GM23338 (cell line): ENCODE data around the gene TNS4. TPM values are rescaled to one million over a fixed set of nuclear protein-coding genes. Genes with fewer than 3 reads are reported as not detected.

Source experiments
- ATAC-seq: fragments of 200-7000 bp; cut with Tn5 transposase; 3 replicates; pipeline ENCODE4 v1.9.1; 2020
- DNase-seq: peaks from one replicate; pipeline ENCODE4 v3.0.0-alpha.2; 2015; ENCODE audit warnings: low spot score
- H2AFZ ChIP-seq: fragments of 200-600 bp; sonication (generic); 2 replicates; pipeline ENCODE4 v1.8.0; 2016; ENCODE audit warnings: antibody characterized with exemption, mild to moderate bottlenecking, moderate library complexity
- H3F3A ChIP-seq: fragments of 200-600 bp; sonication (generic); replicated peaks from 2 replicates; pipeline ENCODE4 v1.8.0; 2017; ENCODE audit warnings: antibody characterized with exemption, mixed run types, low read depth
- H3K27ac ChIP-seq: fragments of 200-600 bp; sonication (generic); 2 replicates; pipeline ENCODE4 v1.6.1; 2016; ENCODE audit warnings: low read depth
- H3K27me3 ChIP-seq: fragments of 200-600 bp; sonication (generic); 2 replicates; pipeline ENCODE4 v1.8.0; 2016; ENCODE audit warnings: mild to moderate bottlenecking, mixed run types, moderate library complexity; ENCODE audit not compliant: insufficient read depth
- H3K36me3 ChIP-seq: fragments of 200-600 bp; sonication (generic); 2 replicates; pipeline ENCODE4 v1.8.0; 2016; ENCODE audit warnings: mild to moderate bottlenecking; ENCODE audit not compliant: insufficient read depth
- H3K4me1 ChIP-seq: fragments of 200-600 bp; sonication (generic); 2 replicates; pipeline ENCODE4 v1.8.0; 2016; ENCODE audit warnings: mild to moderate bottlenecking, moderate library complexity; ENCODE audit not compliant: insufficient read depth
- H3K4me2 ChIP-seq: fragments of 200-600 bp; sonication (generic); 2 replicates; pipeline ENCODE4 v1.7.1; 2017; ENCODE audit warnings: mixed run types
- H3K4me3 ChIP-seq: fragments of 200-600 bp; sonication (generic); 2 replicates; pipeline ENCODE4 v1.6.1; 2016; ENCODE audit warnings: mixed run types
- H3K79me2 ChIP-seq: fragments of 200-600 bp; sonication (generic); replicated peaks from 2 replicates; pipeline ENCODE4 v1.8.0; 2017; ENCODE audit warnings: mild to moderate bottlenecking; ENCODE audit not compliant: insufficient read depth
- H3K9me2 ChIP-seq: fragments of 200-600 bp; sonication (generic); 2 replicates; pipeline ENCODE4 v1.8.0; 2017; ENCODE audit not compliant: insufficient read depth
- H4K20me1 ChIP-seq: fragments of 200-600 bp; sonication (generic); replicated peaks from 2 replicates; pipeline ENCODE4 v1.8.0; 2017; ENCODE audit warnings: mild to moderate bottlenecking; ENCODE audit not compliant: insufficient read depth
- H3K27ac Mint-ChIP-seq: 2 replicates; pipeline ENCODE4 v1.8.0; 2020; ENCODE audit warnings: inconsistent platforms, mild to moderate bottlenecking, moderate library complexity, mixed read lengths
- H3K27me3 Mint-ChIP-seq: 3 replicates; pipeline ENCODE4 v1.8.0; 2022; ENCODE audit warnings: low read depth, mild to moderate bottlenecking, moderate library complexity, mixed read lengths, inconsistent platforms; ENCODE audit not compliant: insufficient read depth, poor library complexity
- H3K36me3 Mint-ChIP-seq: 3 replicates; pipeline ENCODE4 v1.8.0; 2021; ENCODE audit warnings: low read depth, mild to moderate bottlenecking, inconsistent platforms, moderate library complexity, mixed read lengths
- H3K4me1 Mint-ChIP-seq: 3 replicates; pipeline ENCODE4 v1.8.0; 2020; ENCODE audit warnings: mild to moderate bottlenecking, inconsistent platforms, mixed read lengths
- H3K4me3 Mint-ChIP-seq: 3 replicates; pipeline ENCODE4 v1.8.0; 2021; ENCODE audit warnings: moderate library complexity, mild to moderate bottlenecking, inconsistent platforms, mixed read lengths
- H3K9me3 Mint-ChIP-seq: 3 replicates; pipeline ENCODE4 v1.8.0; 2020; ENCODE audit warnings: moderate library complexity, mild to moderate bottlenecking, inconsistent platforms, mixed read lengths
- CREB1 ChIP-seq: fragments of 250-450 bp; sonication (Bioruptor Pico); IDR thresholded peaks from 2 replicates; pipeline ENCODE4 v1.5.0; 2020; ENCODE audit warnings: low read depth, mild to moderate bottlenecking, moderate library complexity
- EZH2 ChIP-seq: fragments of 200-600 bp; sonication (generic); IDR thresholded peaks from one replicate; pipeline ENCODE4 v1.8.0; 2017; ENCODE audit warnings: antibody characterized with exemption, mild to moderate bottlenecking, low read depth; ENCODE audit not compliant: unreplicated experiment
- EZH2phosphoT487 ChIP-seq: fragments of 200-600 bp; sonication (generic); IDR thresholded peaks from one replicate; pipeline ENCODE4 v1.8.1; 2018; ENCODE audit warnings: antibody characterized with exemption; ENCODE audit not compliant: unreplicated experiment
- JUNB ChIP-seq: IDR thresholded peaks from one replicate; pipeline ENCODE4 v1.6.1; 2016; ENCODE audit warnings: antibody characterized with exemption; ENCODE audit not compliant: unreplicated experiment
- NANOG ChIP-seq: IDR thresholded peaks from 2 replicates; pipeline ENCODE4 v1.6.1; 2016; ENCODE audit warnings: antibody characterized with exemption, borderline replicate concordance
- POLR2AphosphoS5 ChIP-seq: IDR thresholded peaks from 2 replicates; pipeline ENCODE4 v1.6.1; 2016; ENCODE audit warnings: antibody characterized with exemption, low read depth
- STAT1 ChIP-seq: IDR thresholded peaks from one replicate; pipeline ENCODE4 v1.6.1; 2016; ENCODE audit warnings: antibody characterized with exemption; ENCODE audit not compliant: unreplicated experiment
- ZNF114 ChIP-seq: fragments of 250-450 bp; sonication (Bioruptor Pico); IDR thresholded peaks from 2 replicates; pipeline ENCODE4 v1.5.0; 2020; ENCODE audit warnings: mild to moderate bottlenecking, moderate library complexity
- ZNF331 ChIP-seq: fragments of 250-450 bp; sonication (Bioruptor Pico); IDR thresholded peaks from 2 replicates; pipeline ENCODE4 v1.5.0; 2020; ENCODE audit warnings: low read depth, mild to moderate bottlenecking, moderate library complexity
- polyA plus RNA-seq: library from polyadenylated mRNA; unstranded; fragments of >200 nt; fragmentation: Nextera tagmentation; extraction: Ambion mirVana; gene quantifications from 2 replicates; pipeline ENCODE4 v1.2.1, GENCODE V29; 2016
- total RNA-seq: library from RNA; depleted of rRNA; stranded (reverse); fragments of >200 nt; shearing (Covaris generic); gene quantifications from 2 replicates; pipeline ENCODE4 v1.2.3, GENCODE V29; 2014
- TF ChIP-seq, protein P1 (sequence below): fragments of 250-450 bp; sonication (Bioruptor Pico); IDR thresholded peaks from 2 replicates; pipeline ENCODE4 v1.5.0; 2020; ENCODE audit warnings: mild to moderate bottlenecking, moderate library complexity
- TF ChIP-seq, protein P2 (sequence below): IDR thresholded peaks from one replicate; pipeline ENCODE4 v1.6.1; 2018; ENCODE audit warnings: antibody characterized with exemption; ENCODE audit not compliant: unreplicated experiment
- TF ChIP-seq, protein P3 (sequence below): IDR thresholded peaks from 2 replicates; pipeline ENCODE4 v1.6.1; 2016; ENCODE audit warnings: antibody characterized with exemption
- TF ChIP-seq, protein P4 (sequence below), 2 experiments: fragments of 200-600 bp in 1 of 2; sonication (generic) in 1 of 2; conservative IDR thresholded peaks; 2 replicates each; pipeline versions ENCODE4 v1.5.1 to v1.6.1; 2016 to 2017; ENCODE audit warnings: antibody characterized with exemption in 2 of 2, low read depth in 2 of 2, mild to moderate bottlenecking in 2 of 2, moderate library complexity in 1 of 2

The TNS4 gene
- total and polyA plus RNA-seq, 2 experiments from 2014 or later = 0.31 to 4.9 TPM

DNA sequence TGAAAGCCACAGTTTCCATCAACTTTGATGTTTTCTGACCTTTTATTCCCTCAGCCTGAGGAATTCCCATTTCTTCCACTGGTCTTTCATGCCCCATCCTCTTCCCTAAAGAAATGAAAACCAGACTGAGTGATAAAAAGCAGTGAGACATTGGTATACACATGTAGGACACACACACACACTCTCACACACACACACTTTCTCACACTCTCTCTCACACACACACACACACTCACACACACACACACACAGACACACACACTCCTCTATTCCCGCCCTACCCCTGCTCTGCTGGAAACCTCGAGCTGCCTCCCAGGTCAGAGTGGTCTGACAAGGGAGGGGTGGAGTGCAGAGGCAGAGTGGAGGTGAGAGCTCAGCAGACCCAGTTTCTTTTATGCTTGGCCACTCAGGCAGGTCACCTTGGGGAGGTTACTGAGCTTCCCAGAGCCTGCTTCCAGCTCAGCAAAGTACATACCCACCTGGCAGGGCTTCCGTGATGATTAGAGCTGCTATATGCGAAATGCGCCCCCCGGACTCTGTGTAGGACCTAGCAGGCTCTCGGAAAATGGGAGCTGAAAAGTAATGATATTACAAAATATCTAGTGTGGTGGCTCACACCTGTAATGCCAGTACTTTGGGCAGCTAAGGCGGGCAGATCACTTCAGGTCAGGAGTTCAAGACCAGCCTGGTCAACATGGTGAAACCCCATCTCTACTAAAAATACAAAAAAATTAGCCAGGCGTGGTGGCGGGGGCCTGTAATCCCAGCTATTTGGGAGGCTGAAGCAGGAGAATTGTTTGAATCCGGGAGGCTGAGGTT, 33.2 kb upstream of the TNS4 start:
- Histone ChIP-seq H2AFZ (no peak overlapping the region), H3K9me2 (no peaks in the 10 kb centered on the region), H3F3A (no peaks in the 10 kb centered on the region), H3K79me2 (no peaks in the 10 kb centered on the region), H4K20me1 (no peaks in the 10 kb centered on the region), H3K27ac (no peak overlapping the region), H3K4me3 (no peak overlapping the region), H3K27me3 (no peaks in the 10 kb centered on the region), H3K4me2 (no peak overlapping the region), H3K4me1 (peaks cover 4% of the 10 kb centered on the region; the same call in 1 of the 2 replicates), H3K36me3 (no peaks in the 10 kb centered on the region)
- no peak overlapping the region for H3K27ac Mint-ChIP-seq
- H3K9me3 Mint-ChIP-seq = no peaks in the 10 kb centered on the region; the same call in 1 of the 3 replicates
- TF ChIP-seq CREB1 = no peak
- no peak for TF ChIP-seq POLR2AphosphoS5
- TF ChIP-seq, protein P1, sequence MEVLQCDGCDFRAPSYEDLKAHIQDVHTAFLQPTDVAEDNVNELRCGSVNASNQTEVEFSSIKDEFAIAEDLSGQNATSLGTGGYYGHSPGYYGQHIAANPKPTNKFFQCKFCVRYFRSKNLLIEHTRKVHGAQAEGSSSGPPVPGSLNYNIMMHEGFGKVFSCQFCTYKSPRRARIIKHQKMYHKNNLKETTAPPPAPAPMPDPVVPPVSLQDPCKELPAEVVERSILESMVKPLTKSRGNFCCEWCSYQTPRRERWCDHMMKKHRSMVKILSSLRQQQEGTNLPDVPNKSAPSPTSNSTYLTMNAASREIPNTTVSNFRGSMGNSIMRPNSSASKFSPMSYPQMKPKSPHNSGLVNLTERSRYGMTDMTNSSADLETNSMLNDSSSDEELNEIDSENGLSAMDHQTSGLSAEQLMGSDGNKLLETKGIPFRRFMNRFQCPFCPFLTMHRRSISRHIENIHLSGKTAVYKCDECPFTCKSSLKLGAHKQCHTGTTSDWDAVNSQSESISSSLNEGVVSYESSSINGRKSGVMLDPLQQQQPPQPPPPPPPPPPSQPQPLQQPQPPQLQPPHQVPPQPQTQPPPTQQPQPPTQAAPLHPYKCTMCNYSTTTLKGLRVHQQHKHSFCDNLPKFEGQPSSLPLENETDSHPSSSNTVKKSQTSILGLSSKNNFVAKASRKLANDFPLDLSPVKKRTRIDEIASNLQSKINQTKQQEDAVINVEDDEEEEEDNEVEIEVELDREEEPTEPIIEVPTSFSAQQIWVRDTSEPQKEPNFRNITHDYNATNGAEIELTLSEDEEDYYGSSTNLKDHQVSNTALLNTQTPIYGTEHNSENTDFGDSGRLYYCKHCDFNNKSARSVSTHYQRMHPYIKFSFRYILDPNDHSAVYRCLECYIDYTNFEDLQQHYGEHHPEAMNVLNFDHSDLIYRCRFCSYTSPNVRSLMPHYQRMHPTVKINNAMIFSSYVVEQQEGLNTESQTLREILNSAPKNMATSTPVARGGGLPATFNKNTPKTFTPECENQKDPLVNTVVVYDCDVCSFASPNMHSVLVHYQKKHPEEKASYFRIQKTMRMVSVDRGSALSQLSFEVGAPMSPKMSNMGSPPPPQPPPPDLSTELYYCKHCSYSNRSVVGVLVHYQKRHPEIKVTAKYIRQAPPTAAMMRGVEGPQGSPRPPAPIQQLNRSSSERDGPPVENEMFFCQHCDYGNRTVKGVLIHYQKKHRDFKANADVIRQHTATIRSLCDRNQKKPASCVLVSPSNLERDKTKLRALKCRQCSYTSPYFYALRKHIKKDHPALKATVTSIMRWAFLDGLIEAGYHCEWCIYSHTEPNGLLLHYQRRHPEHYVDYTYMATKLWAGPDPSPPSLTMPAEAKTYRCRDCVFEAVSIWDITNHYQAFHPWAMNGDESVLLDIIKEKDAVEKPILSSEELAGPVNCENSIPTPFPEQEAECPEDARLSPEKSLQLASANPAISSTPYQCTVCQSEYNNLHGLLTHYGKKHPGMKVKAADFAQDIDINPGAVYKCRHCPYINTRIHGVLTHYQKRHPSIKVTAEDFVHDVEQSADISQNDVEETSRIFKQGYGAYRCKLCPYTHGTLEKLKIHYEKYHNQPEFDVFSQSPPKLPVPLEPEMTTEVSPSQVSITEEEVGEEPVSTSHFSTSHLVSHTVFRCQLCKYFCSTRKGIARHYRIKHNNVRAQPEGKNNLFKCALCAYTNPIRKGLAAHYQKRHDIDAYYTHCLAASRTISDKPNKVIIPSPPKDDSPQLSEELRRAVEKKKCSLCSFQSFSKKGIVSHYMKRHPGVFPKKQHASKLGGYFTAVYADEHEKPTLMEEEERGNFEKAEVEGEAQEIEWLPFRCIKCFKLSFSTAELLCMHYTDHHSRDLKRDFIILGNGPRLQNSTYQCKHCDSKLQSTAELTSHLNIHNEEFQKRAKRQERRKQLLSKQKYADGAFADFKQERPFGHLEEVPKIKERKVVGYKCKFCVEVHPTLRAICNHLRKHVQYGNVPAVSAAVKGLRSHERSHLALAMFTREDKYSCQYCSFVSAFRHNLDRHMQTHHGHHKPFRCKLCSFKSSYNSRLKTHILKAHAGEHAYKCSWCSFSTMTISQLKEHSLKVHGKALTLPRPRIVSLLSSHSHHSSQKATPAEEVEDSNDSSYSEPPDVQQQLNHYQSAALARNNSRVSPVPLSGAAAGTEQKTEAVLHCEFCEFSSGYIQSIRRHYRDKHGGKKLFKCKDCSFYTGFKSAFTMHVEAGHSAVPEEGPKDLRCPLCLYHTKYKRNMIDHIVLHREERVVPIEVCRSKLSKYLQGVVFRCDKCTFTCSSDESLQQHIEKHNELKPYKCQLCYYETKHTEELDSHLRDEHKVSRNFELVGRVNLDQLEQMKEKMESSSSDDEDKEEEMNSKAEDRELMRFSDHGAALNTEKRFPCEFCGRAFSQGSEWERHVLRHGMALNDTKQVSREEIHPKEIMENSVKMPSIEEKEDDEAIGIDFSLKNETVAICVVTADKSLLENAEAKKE (CRISPR knock-in tag) = no peak
- TF ChIP-seq JUNB = no peak
- TF ChIP-seq, protein P2, sequence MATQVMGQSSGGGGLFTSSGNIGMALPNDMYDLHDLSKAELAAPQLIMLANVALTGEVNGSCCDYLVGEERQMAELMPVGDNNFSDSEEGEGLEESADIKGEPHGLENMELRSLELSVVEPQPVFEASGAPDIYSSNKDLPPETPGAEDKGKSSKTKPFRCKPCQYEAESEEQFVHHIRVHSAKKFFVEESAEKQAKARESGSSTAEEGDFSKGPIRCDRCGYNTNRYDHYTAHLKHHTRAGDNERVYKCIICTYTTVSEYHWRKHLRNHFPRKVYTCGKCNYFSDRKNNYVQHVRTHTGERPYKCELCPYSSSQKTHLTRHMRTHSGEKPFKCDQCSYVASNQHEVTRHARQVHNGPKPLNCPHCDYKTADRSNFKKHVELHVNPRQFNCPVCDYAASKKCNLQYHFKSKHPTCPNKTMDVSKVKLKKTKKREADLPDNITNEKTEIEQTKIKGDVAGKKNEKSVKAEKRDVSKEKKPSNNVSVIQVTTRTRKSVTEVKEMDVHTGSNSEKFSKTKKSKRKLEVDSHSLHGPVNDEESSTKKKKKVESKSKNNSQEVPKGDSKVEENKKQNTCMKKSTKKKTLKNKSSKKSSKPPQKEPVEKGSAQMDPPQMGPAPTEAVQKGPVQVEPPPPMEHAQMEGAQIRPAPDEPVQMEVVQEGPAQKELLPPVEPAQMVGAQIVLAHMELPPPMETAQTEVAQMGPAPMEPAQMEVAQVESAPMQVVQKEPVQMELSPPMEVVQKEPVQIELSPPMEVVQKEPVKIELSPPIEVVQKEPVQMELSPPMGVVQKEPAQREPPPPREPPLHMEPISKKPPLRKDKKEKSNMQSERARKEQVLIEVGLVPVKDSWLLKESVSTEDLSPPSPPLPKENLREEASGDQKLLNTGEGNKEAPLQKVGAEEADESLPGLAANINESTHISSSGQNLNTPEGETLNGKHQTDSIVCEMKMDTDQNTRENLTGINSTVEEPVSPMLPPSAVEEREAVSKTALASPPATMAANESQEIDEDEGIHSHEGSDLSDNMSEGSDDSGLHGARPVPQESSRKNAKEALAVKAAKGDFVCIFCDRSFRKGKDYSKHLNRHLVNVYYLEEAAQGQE = no peak
- TF ChIP-seq EZH2 = no peak
- no peak for TF ChIP-seq STAT1
- no peak for TF ChIP-seq ZNF114 (CRISPR knock-in tag)
- TF ChIP-seq, protein P3, sequence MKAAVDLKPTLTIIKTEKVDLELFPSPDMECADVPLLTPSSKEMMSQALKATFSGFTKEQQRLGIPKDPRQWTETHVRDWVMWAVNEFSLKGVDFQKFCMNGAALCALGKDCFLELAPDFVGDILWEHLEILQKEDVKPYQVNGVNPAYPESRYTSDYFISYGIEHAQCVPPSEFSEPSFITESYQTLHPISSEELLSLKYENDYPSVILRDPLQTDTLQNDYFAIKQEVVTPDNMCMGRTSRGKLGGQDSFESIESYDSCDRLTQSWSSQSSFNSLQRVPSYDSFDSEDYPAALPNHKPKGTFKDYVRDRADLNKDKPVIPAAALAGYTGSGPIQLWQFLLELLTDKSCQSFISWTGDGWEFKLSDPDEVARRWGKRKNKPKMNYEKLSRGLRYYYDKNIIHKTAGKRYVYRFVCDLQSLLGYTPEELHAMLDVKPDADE = no peak
- TF ChIP-seq, protein P4, sequence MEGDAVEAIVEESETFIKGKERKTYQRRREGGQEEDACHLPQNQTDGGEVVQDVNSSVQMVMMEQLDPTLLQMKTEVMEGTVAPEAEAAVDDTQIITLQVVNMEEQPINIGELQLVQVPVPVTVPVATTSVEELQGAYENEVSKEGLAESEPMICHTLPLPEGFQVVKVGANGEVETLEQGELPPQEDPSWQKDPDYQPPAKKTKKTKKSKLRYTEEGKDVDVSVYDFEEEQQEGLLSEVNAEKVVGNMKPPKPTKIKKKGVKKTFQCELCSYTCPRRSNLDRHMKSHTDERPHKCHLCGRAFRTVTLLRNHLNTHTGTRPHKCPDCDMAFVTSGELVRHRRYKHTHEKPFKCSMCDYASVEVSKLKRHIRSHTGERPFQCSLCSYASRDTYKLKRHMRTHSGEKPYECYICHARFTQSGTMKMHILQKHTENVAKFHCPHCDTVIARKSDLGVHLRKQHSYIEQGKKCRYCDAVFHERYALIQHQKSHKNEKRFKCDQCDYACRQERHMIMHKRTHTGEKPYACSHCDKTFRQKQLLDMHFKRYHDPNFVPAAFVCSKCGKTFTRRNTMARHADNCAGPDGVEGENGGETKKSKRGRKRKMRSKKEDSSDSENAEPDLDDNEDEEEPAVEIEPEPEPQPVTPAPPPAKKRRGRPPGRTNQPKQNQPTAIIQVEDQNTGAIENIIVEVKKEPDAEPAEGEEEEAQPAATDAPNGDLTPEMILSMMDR (conservative IDR thresholded peaks at IDR 0.05; ENCODE audit: low read depth in 2 of 2) = no peak
- no peak for TF ChIP-seq ZNF331 (CRISPR knock-in tag)
- no peak for TF ChIP-seq EZH2phosphoT487
- TF ChIP-seq NANOG = no peak
- ATAC-seq (peak; percentile 22; the same call in 2 of the 3 replicates), DNase-seq (no peak)
- no peaks in the 10 kb centered on the region for H3K36me3 Mint-ChIP-seq
- peaks cover 23% of the 10 kb centered on the region for H3K27me3 Mint-ChIP-seq
- H3K4me1 Mint-ChIP-seq = peaks cover 24% of the 10 kb centered on the region
- no peak overlapping the region for H3K4me3 Mint-ChIP-seq
